Measurements from ENCODE around the gene SKAP1.

SKAP1 gene

GRCh38 chr17:48269209-48269608 is 160.8 kb downstream of the SKAP1 start:
- no peak for DNase-seq (ENCODE audit: extremely low read depth, low read depth)
- H3K4me3 ChIP-seq (replicated peaks; ENCODE audit: low read depth, low read length): no peak overlapping the region

GRCh38 chr17:48263731-48264035 is 166.3 kb downstream of the SKAP1 start:
- H3K4me3 ChIP-seq (replicated peaks; ENCODE audit: low read depth, low read length): no peak overlapping the region
- DNase-seq (ENCODE audit: extremely low read depth, low read depth): no peak
- TF ChIP-seq CTCF (IDR thresholded peaks at IDR 0.05; ENCODE audit: low read depth, low read length, missing control alignments): no peak

More at GRCh38 chr17:48269209-48269608, 160.8 kb downstream of the SKAP1 start:
- TF ChIP-seq CTCF (IDR thresholded peaks at IDR 0.05; ENCODE audit: low read depth, low read length, missing control alignments): no peak

DNA sequence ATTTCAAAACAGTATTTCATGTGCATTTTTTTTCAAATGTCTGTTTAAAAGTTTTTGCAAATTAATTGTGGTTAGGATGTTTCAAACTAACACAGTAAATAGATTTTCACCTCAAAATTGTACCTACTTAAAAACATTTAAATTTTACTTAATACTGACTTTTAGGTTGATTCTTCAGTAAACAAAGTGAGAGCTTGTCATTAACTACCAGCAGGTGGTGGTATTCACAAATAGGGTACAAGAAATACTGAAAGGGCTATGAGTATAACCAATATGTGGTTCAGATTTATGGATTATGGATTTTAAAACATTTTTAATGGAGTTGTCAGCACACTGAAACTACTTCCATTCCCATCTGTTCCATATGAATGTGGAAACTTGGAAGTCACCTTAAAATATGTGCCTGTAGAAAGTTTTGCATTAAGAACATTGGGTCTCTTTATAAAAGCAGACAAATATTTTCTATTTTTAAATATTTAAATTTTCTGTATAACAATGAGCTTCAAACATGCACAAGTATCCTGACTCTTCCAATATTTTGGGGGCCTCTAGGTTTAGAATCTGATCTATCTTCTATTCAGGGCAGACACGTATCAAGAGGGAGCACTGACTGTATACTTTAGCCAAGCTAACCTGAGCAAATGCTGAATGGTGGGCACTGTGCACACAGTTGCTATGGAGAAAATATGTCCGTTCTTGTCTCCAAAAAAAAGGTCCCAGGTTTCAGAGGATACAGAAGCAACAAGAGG is 166.9 kb downstream of the SKAP1 start:
- no peak for DNase-seq (ENCODE audit: extremely low read depth, low read depth)
- H3K4me3 ChIP-seq (replicated peaks; ENCODE audit: low read depth, low read length): no peak overlapping the region
- no peak for TF ChIP-seq CTCF (IDR thresholded peaks at IDR 0.05; ENCODE audit: low read depth, low read length, missing control alignments)

DNA sequence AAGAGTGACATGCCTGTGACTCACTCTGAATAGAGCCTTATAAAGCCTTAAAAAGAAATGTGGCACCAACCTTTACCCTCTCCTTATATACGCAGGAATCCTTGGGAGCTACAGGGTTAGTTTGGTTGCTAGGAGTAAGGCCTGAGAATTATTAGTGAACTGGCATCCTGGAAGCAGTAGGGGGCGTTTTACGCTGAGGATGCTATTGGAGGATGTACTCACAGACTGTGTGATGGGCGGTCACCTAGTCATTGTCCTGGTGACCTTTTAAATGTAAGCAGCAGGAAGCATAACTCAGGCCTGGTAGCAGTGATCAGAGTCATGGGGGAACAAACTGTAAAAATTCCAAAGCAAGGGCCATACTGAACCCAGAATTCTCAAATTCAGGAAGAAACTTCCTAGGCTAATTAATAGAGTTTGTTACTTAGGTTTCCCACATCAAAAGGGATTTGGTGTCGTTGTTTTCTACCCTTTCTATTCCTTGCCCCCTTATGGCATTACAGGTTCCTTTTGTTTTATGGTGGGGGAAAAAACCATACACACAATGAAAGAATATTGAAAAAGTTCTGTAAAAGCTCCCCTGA is 168.6 kb downstream of the SKAP1 start:
- TF ChIP-seq CTCF (IDR thresholded peaks at IDR 0.05; ENCODE audit: low read depth, low read length, missing control alignments): peak; percentile 70
- no peak for DNase-seq (ENCODE audit: extremely low read depth, low read depth)
- no peak overlapping the region for H3K4me3 ChIP-seq (replicated peaks; ENCODE audit: low read depth, low read length)

DNA sequence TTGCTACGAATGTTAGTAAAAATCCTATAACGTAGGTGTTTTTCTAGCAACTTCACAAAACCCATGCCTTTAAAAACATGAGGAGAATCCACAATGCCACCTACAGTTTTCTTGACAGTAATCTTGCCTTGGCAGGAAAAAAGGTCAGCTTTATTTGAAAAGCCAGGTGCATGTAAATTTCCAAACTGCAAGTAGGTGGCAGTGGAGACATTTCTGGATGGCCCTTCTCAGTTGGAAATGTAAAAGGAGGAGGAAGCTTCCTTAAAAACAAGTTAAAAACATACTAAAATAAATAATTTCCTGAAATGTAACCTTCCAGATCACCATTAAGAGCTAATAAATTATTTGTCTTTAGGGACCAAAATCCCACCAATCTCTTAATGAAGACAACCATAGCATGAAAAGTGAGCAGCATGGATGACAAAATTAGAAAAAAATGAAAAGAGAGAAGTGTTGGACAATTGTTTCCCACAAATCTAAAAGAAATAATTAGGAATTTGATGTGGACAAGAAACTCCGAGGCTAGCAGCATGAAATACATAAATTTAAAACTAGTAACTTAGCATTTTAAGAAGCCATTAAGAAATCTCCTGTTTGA is 170.2 kb downstream of the SKAP1 start:
- peak; percentile 44 for TF ChIP-seq CTCF (IDR thresholded peaks at IDR 0.05; ENCODE audit: low read depth, low read length, missing control alignments)
- no peak overlapping the region for H3K4me3 ChIP-seq (replicated peaks; ENCODE audit: low read depth, low read length)
- no peak for DNase-seq (ENCODE audit: extremely low read depth, low read depth)

DNA sequence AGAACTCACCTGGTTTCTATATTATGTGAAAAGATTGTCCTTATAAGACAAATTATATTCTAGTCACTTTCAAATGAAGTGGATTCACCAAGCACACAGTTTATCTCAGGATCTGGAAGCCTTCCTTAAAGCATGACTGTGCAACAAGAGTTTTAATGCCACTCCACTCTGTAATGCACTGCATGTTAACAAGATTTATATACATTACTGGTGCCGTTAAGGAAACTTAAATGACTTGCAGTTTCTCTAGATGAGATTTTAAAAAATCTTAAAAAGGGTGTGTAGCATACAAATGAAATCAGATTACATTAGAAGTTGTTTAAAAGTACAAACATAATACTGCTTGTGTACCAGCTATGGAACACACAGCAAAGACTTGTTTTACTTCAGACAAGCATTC is 171.7 kb downstream of the SKAP1 start:
- no peak for TF ChIP-seq CTCF (IDR thresholded peaks at IDR 0.05; ENCODE audit: low read depth, low read length, missing control alignments)
- no peak for DNase-seq (ENCODE audit: extremely low read depth, low read depth)
- H3K4me3 ChIP-seq (replicated peaks; ENCODE audit: low read depth, low read length): no peak overlapping the region

All from HFF-Myc (cell line).